HCT116 (cell line): ENCODE measurements around the gene GLRB. TPM values are rescaled to one million over a fixed set of nuclear protein-coding genes. Genes with fewer than 3 reads are reported as not detected.

ENCODE experiments used
- ATAC-seq: fragments of 200-7000 bp; cut with Tn5 transposase; 2 replicates; pipeline ENCODE4 v1.9.1; 2020; ENCODE audit warnings: mild to moderate bottlenecking, moderate library complexity
- BruUV-seq: library from RNA; stranded (reverse); fragments of 400-500 nt; replicated peaks from 2 replicates; lab custom pipeline; 2021; lab: Mats Ljungman, UMichigan
- CTCF ChIA-PET: fragments of 300-600 bp; sonication (Branson Sonifier 250); formaldehyde crosslinking; loops from one replicate; lab custom pipeline; 2021; ENCODE audit warnings: antibody characterized with exemption; lab: Charles Lee
- POLR2A ChIA-PET: fragments of 300-600, 350-600 bp; sonication (Branson Sonifier 250); formaldehyde crosslinking; loops from one replicate; lab custom pipeline; 2021; ENCODE audit warnings: antibody characterized with exemption; lab: Charles Lee
- RAD21 ChIA-PET, 2 experiments: fragments of 300-600 bp; sonication (Branson Sonifier 250); formaldehyde crosslinking; loops; one replicate each; lab custom pipeline; 2023; ENCODE audit warnings: low total read pairs in 2 of 2; ENCODE audit not compliant: uncharacterized antibody in 2 of 2, unreplicated experiment in 2 of 2, low non-redundant PET in 1 of 2; lab: Charles Lee
- DNase-seq: peaks from one replicate; pipeline ENCODE4 v3.0.0-alpha.2; 2010; ENCODE audit warnings: low read depth, low spot score
- H2AFZ ChIP-seq: fragments of 200-600 bp; shearing (Covaris generic), sonication (generic); 2 replicates; pipeline ENCODE4 v1.6.1; 2017; ENCODE audit warnings: low read depth, mixed run types, mixed read lengths, antibody characterized with exemption, low read length; ENCODE audit not compliant: poor library complexity, severe bottlenecking
- H3K27ac ChIP-seq: 2 replicates; pipeline ENCODE4 v1.5.1; 2012; ENCODE audit warnings: low read depth, low read length
- H3K27me3 ChIP-seq: fragments of 200-600 bp; sonication (generic); 2 replicates; pipeline ENCODE4 v1.6.1; 2016; ENCODE audit warnings: mixed run types, low read length, mixed read lengths; ENCODE audit not compliant: insufficient read depth
- H3K36me3 ChIP-seq, 2 experiments: fragments of 200-500 bp in 1 of 2; fragments of 200-600 bp in 1 of 2; sonication (Bioruptor generic) in 1 of 2; sonication (generic) in 1 of 2; 2 replicates each; pipeline versions ENCODE4 v1.5.1 to v1.6.1; 2014 to 2016; ENCODE audit warnings: low read length in 2 of 2, inconsistent platforms in 1 of 2, mixed read lengths in 1 of 2, mixed run types in 1 of 2; ENCODE audit not compliant: insufficient read depth in 2 of 2, control insufficient read depth in 1 of 2
- H3K4me1 ChIP-seq, 2 experiments: fragments of 200-600 bp in 1 of 2; sonication (generic) in 1 of 2; 2 replicates each; pipeline versions ENCODE4 v1.5.1 to v1.6.1; 2012 to 2017; ENCODE audit warnings: low read length in 2 of 2, inconsistent platforms in 1 of 2, mild to moderate bottlenecking in 1 of 2, mixed read lengths in 1 of 2, mixed run types in 1 of 2, moderate library complexity in 1 of 2; ENCODE audit not compliant: insufficient read depth in 2 of 2, control insufficient read depth in 1 of 2
- H3K4me2 ChIP-seq: fragments of 200-600 bp; sonication (generic); 2 replicates; pipeline ENCODE4 v1.6.1; 2017; ENCODE audit warnings: mixed run types, low read length, mixed read lengths
- H3K4me3 ChIP-seq, 2 experiments: fragments of 200-600 bp in 1 of 2; sonication (generic) in 1 of 2; replicated peaks in 1 of 2; 2 replicates each; pipeline ENCODE4 v1.5.1; 2011 to 2016; ENCODE audit warnings: low read length in 2 of 2, control low read depth in 1 of 2, low read depth in 1 of 2, mild to moderate bottlenecking in 1 of 2, mixed read lengths in 1 of 2, mixed run types in 1 of 2
- H3K79me2 ChIP-seq: fragments of 200-600 bp; sonication (generic); 2 replicates; pipeline ENCODE4 v1.6.1; 2017; ENCODE audit warnings: mild to moderate bottlenecking, mixed run types, low read length, moderate library complexity, mixed read lengths; ENCODE audit not compliant: insufficient read depth
- H3K9ac ChIP-seq: fragments of 200-600 bp; sonication (generic); 2 replicates; pipeline ENCODE4 v1.6.1; 2016; ENCODE audit warnings: low read length, mixed read lengths
- H3K9me2 ChIP-seq: fragments of 200-600 bp; sonication (generic), shearing (Covaris generic); 2 replicates; pipeline ENCODE4 v1.6.1; 2017; ENCODE audit warnings: mixed run types, mild to moderate bottlenecking, moderate library complexity; ENCODE audit not compliant: insufficient read depth
- H3K9me3 ChIP-seq, 2 experiments: fragments of 200-500 bp in 1 of 2; fragments of 200-600 bp in 1 of 2; sonication (Bioruptor generic) in 1 of 2; sonication (generic) in 1 of 2; 2 replicates each; pipeline ENCODE4 v1.6.1; 2014 to 2017; ENCODE audit warnings: low read length in 2 of 2, mixed read lengths in 2 of 2, inconsistent platforms in 1 of 2, low read depth in 1 of 2, mild to moderate bottlenecking in 1 of 2, mixed run types in 1 of 2, moderate library complexity in 1 of 2; ENCODE audit not compliant: control insufficient read depth in 1 of 2, insufficient read depth in 1 of 2
- H4K20me1 ChIP-seq: fragments of 200-600 bp; sonication (generic), shearing (Covaris generic); 2 replicates; pipeline ENCODE4 v1.6.1; 2017; ENCODE audit warnings: mixed run types, mild to moderate bottlenecking, moderate library complexity; ENCODE audit not compliant: insufficient read depth
- ATF3 ChIP-seq: IDR thresholded peaks from 2 replicates; pipeline ENCODE4 v1.6.1; 2012
- CBX3 ChIP-seq: IDR thresholded peaks from 2 replicates; pipeline ENCODE4 v1.6.1; 2012; ENCODE audit warnings: low read depth
- CEBPB ChIP-seq: IDR thresholded peaks from 2 replicates; pipeline ENCODE4 v1.6.1; 2012; ENCODE audit warnings: low read depth
- EGR1 ChIP-seq: IDR thresholded peaks from 2 replicates; pipeline ENCODE4 v1.6.1; 2012; ENCODE audit warnings: low read depth
- ELF1 ChIP-seq: IDR thresholded peaks from 2 replicates; pipeline ENCODE4 v1.6.1; 2012; ENCODE audit warnings: low read depth, borderline replicate concordance
- EZH2 ChIP-seq: fragments of 200-600 bp; sonication (generic); IDR thresholded peaks from 2 replicates; pipeline ENCODE4 v1.6.1; 2017; ENCODE audit warnings: antibody characterized with exemption, mixed run types
- EZH2phosphoT487 ChIP-seq: fragments of 200-600 bp; IDR thresholded peaks from 2 replicates; pipeline ENCODE4 v1.6.1; 2018; ENCODE audit warnings: antibody characterized with exemption, borderline replicate concordance
- FOSL1 ChIP-seq: IDR thresholded peaks from 2 replicates; pipeline ENCODE4 v1.6.1; 2012; ENCODE audit warnings: low read depth
- JUND ChIP-seq: IDR thresholded peaks from 2 replicates; pipeline ENCODE4 v1.6.1; 2012
- POLR2A ChIP-seq: IDR thresholded peaks from 2 replicates; pipeline ENCODE4 v1.7.0; 2011; ENCODE audit warnings: borderline replicate concordance; ENCODE audit not compliant: insufficient read depth, insufficient read length; ENCODE audit errors: extremely low read depth
- POLR2AphosphoS5 ChIP-seq: IDR thresholded peaks from 2 replicates; pipeline ENCODE4 v1.6.1; 2011; ENCODE audit warnings: mild to moderate bottlenecking, low read depth, low read length, moderate library complexity
- RAD21 ChIP-seq: IDR thresholded peaks from 2 replicates; pipeline ENCODE4 v1.6.1; 2012; ENCODE audit warnings: low read depth, mild to moderate bottlenecking
- REST ChIP-seq: IDR thresholded peaks from 2 replicates; pipeline ENCODE4 v1.6.1; 2012; ENCODE audit warnings: low read depth
- SP1 ChIP-seq: IDR thresholded peaks from 2 replicates; pipeline ENCODE4 v1.6.1; 2012; ENCODE audit warnings: low read depth
- TCF7L2 ChIP-seq: IDR thresholded peaks from 2 replicates; pipeline ENCODE4 v1.7.0; 2011; ENCODE audit warnings: borderline replicate concordance, inconsistent platforms; ENCODE audit not compliant: insufficient read depth, insufficient read length; ENCODE audit errors: extremely low read depth
- YY1 ChIP-seq: IDR thresholded peaks from 2 replicates; pipeline ENCODE4 v1.6.1; 2011; ENCODE audit warnings: low read length, low read depth, moderate library complexity, mild to moderate bottlenecking; ENCODE audit not compliant: insufficient replicate concordance; ENCODE audit errors: extremely low read depth
- ZBTB33 ChIP-seq: IDR thresholded peaks from 2 replicates; pipeline ENCODE4 v1.6.1; 2011; ENCODE audit warnings: mild to moderate bottlenecking, low read length, moderate library complexity; ENCODE audit not compliant: insufficient replicate concordance; ENCODE audit errors: extremely low read depth
- ZFX ChIP-seq: fragments of 450-650 bp; IDR thresholded peaks from 2 replicates; pipeline ENCODE4 v1.6.1; 2017
- ZNF274 ChIP-seq: fragments of 200-500 bp; sonication (Bioruptor generic); IDR thresholded peaks from 2 replicates; pipeline ENCODE4 v1.6.1; 2014; ENCODE audit warnings: mild to moderate bottlenecking, low read depth, low read length, inconsistent platforms
- intact Hi-C: fragments of 100-400 bp; cut with micrococcal nuclease; formaldehyde crosslinking; loops from 2 replicates; pipeline ENCODE4 v1.10.0; 2022
- total RNA-seq: library from RNA; stranded (reverse); gene quantifications from one replicate; pipeline ENCODE4 v1.2.1, GENCODE V29; 2021; ENCODE audit not compliant: unreplicated experiment
- TF ChIP-seq, protein P1 (sequence below), 3 experiments: fragments of 200-600 bp in 1 of 3; sonication (generic) in 1 of 3; IDR thresholded peaks in 2 of 3; conservative IDR thresholded peaks in 1 of 3; 2 replicates each; pipeline ENCODE4 v1.5.1; 2012 to 2017; ENCODE audit warnings: low read depth in 2 of 3, low read length in 2 of 3, antibody characterized with exemption in 1 of 3, borderline replicate concordance in 1 of 3, control low read depth in 1 of 3, mild to moderate bottlenecking in 1 of 3, mixed read lengths in 1 of 3, mixed run types in 1 of 3, moderate library complexity in 1 of 3; ENCODE audit not compliant: insufficient read depth in 1 of 3

GLRB gene
- total RNA-seq, 1 experiment from 2014 or later: not detected

- Histone ChIP-seq H3K27ac (no peak overlapping the region), H3K9me2 (no peaks in the 10 kb centered on the region), H4K20me1 (no peaks in the 10 kb centered on the region), H3K27me3 (no peaks in the 10 kb centered on the region), H3K9ac (no peak overlapping the region), H3K9me3 (no peaks in the 10 kb centered on the region), H3K4me1 (no peaks in the 10 kb centered on the region), H3K4me3 (no peak overlapping the region), H3K4me2 (no peak overlapping the region), H3K36me3 (no peaks in the 10 kb centered on the region), H3K79me2 (no peaks in the 10 kb centered on the region), H2AFZ (no peak overlapping the region)
- TF ChIP-seq FOSL1 (no peak), RAD21 (no peak), EGR1 (no peak), ELF1 (no peak), REST (no peak), YY1 (no peak), JUND (no peak), POLR2AphosphoS5 (no peak), ZBTB33 (no peak), ZNF274 (no peak), EZH2phosphoT487 (no peak), SP1 (no peak), ZFX (no peak), TCF7L2 (no peak), EZH2 (no peak), CEBPB (no peak), POLR2A (no peak), ATF3 (no peak), CBX3 (no peak)
- TF ChIP-seq, protein P1, sequence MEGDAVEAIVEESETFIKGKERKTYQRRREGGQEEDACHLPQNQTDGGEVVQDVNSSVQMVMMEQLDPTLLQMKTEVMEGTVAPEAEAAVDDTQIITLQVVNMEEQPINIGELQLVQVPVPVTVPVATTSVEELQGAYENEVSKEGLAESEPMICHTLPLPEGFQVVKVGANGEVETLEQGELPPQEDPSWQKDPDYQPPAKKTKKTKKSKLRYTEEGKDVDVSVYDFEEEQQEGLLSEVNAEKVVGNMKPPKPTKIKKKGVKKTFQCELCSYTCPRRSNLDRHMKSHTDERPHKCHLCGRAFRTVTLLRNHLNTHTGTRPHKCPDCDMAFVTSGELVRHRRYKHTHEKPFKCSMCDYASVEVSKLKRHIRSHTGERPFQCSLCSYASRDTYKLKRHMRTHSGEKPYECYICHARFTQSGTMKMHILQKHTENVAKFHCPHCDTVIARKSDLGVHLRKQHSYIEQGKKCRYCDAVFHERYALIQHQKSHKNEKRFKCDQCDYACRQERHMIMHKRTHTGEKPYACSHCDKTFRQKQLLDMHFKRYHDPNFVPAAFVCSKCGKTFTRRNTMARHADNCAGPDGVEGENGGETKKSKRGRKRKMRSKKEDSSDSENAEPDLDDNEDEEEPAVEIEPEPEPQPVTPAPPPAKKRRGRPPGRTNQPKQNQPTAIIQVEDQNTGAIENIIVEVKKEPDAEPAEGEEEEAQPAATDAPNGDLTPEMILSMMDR (IDR thresholded peaks at IDR 0.05 in 2 of 3, conservative IDR thresholded peaks at IDR 0.05 in 1 of 3; ENCODE audit: borderline replicate concordance in 1 of 3, insufficient read depth in 1 of 3, low read depth in 2 of 3, low read length in 2 of 3): no peak
- no TSS peak for BruUV-seq
- DNase-seq (no peak), ATAC-seq (no peak)
- intact Hi-C loops: no loop called here
- ChIA-PET RAD21 (no interaction called here), POLR2A (no interaction called here), CTCF (no interaction called here)
Observed at GRCh38 chr4:157143369-157143768, 67.4 kb downstream of the GLRB start.
